HG02885 (cell line): Measurements from ENCODE around the gene IFT122.
A peak's percentile ranks its signal among the peaks of the same experiment; 100 is the strongest.

Experiments used
- ATAC-seq: cut with Tn5 transposase; IDR thresholded peaks from one replicate; pipeline ENCODE4 v1.9.1; 2021; ENCODE audit warnings: mild to moderate bottlenecking; ENCODE audit not compliant: unreplicated experiment, poor library complexity

IFT122 gene

DNA sequence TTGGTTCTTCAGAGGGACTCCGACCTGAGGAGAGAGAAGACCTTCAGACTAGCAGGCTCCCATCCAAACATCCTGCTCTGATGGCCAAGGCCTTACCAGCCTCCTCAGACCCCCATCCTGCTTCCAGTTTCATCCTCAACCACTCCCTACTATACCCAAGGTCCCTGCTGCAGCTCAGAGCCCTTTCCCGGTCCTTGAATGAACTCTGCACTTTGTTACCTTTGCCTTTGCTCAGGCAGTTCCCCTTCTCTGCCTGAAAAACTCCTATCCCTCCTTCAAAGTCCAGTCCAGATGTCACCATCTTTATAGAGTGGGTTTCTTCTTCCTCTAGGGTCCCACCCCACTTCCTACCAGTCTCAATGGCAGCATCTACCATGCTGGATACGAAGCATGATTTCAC is 24.6 kb upstream of the IFT122 start:
- ATAC-seq = no peak

DNA sequence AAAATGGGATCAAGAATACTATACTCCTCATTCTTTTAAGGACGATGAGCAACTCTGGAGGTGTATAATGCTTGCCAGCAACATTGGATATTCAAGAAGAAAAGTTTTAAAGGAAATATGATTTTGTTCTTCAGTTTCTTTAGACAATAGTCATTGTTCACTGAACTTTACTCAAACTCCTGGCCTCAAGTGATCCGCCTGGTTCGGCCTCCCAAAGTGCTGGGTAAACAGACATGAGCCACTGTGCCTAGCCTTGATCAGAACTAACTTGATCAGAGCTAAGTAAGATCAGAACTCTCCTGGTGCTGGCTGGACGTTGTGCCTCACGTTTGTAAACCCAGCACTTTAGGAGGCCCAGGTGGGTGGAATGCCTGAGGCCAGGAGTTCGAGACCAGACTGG is 24.2 kb upstream of the IFT122 start:
- ATAC-seq = no peak

DNA sequence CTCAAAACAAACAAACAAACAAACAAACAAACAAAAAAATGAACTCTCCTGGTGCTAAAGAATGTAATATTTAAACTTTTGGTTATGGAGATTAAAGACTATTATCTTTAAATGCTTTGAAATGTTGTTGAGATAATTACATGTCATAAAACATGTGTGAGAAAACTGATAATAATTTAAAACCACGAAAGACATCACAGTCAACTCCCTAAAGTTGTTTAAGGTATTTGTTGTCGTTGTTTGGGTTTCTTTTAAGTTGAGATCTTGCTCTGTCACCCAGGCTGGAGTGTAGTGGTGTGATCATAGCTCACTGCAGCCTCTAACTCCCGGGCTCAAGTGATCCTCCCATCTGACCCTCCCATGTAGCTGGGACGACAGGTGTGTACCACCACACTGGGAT is 23.6 kb upstream of the IFT122 start:
- ATAC-seq = no peak

DNA sequence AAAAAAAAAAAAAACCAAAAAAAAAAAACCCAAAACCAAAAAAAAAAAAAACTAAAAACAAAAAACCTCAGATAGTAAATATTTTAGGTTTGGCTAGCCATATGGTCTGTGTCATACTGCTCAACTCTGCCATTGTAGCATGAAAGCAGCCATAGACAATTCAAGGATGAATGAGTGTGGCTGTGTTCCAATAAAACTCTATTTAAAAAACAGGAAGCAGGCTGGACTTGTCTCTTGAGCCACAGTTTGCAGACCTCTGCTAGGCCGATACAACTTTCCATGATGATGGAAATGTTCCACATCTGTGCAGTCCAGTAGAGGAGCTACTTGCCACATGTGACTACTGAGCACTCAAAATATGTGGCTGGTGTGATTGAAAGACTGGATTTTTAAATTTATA is 22.7 kb upstream of the IFT122 start:
- ATAC-seq = no peak

DNA sequence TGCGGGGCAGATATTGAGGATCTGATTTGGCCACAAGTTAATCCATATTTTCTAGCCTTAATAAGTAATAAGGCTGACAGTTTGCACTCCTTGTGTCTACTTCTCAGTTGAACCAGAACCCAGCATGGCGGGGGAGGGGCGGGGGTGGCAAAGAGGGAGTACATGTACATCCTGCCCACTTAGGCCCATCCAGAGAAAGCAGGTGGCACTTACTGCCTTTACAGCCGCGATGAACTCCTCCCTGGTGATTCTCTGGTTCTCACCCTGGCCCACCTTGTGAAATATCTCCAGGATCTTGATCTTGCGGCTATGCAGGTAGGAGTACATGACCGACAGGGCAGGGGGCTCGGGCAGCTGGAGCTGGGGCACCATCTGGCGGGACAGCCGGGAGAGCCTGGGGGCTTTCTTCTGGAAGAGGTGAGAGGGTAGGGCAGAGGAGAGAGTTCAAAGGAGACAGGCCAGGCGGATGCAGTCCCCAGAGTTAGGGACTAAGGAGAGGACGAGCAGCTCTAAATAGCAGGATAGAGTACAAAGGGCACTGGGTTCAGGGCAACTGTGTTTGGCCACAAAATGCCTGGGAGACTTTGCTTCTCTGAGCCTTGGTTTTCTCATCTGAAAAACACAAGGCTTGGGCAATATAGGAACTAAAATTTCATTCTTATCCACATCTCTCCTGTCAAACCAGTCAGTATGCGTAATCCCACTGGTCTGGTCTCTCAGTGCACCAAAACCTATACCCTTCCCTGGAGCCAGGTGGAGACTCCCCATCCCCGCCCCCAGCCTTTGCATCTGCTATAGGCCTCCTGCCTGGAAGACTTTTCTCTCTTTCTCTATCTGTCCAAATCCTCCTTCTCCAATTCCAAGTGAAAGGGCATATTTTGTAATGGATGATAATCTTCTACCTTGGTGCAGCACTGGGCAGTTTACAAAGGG is 21.7 kb upstream of the IFT122 start:
- no peak for ATAC-seq

DNA sequence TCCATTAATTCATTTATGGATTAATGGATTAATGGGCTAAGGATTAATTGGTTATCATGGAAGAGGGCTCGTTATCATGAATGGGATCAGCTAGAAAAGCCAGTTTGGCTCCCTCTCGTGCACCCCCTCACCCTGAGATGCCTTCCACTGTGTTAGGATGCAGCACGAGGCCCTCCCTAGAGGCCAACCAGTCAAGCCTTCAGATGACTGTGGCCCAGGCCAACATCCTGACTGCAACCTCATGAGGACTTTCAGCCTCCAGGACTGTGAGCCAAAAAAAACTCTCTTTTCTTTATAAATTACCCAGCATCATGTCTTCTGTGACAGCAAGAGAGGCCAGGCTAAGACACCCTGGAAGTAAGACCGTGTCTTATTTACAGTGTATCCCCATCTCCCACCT is 20.5 kb upstream of the IFT122 start:
- no peak for ATAC-seq

DNA sequence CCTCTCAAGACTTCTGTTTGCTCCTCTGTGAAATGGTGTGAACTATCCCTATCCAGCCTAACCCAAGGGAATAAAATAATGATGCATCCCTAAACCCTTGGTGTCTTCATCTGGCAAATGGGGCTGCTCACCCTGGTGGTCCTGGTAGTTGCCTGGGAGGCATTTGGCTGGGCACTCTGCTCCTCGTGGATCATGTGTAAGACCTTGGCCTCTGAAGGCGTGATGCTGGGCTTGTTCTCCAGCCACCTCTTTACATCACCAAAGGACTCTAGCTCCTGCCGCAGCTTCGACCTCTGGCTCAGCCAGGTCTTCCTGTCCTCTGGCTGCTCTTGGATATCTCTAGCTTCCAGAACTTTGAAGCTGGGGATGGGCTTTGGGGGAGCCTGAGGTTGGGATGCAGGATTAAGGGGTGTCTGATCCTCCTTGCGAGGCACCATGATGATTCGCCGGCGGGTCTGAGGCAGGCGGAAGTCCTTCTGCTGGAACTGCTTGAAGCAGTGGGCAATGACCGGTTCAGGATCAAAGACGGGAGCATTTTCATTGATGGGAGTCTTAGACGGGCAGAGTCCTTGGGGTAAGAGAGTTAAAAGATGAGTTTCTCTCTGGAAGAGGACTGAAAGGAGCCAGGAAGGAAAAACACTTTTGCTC is 18.7 kb upstream of the IFT122 start:
- no peak for ATAC-seq

DNA sequence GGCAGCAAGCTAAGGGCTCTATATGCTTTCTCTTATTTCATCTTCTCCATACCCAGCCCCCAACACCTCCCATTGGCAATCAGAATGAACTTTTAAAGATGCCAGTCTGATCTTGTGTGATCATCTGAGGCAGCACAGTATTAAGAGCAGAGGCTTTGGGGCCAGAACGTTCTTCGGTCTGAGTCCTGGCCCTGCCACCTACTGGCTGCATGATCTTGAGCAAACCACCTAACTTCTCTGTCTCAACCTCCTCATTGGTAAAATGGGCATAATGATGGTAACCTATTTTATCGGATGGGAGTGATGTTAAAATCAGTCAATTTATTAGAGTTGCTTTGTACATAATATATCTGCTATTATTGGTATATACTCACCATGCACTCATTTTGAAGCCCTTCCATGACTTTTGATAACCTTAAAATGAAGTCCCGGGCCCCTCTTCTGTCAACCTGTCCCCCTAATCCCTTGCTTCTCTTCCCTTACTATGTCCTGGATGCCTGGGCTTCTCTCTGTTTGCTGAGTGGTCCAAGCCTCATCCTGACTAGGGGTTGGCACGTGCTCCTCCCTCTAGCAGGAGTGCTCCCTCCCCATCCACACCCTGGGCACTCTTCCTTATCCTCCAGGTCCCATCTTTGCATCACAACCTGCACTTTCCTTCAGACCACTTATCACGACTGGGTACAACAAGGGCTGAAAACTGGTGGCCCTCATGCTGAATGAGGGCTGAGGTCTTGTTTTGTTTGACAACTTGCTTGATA is 17.9 kb upstream of the IFT122 start:
- ATAC-seq = no peak

DNA sequence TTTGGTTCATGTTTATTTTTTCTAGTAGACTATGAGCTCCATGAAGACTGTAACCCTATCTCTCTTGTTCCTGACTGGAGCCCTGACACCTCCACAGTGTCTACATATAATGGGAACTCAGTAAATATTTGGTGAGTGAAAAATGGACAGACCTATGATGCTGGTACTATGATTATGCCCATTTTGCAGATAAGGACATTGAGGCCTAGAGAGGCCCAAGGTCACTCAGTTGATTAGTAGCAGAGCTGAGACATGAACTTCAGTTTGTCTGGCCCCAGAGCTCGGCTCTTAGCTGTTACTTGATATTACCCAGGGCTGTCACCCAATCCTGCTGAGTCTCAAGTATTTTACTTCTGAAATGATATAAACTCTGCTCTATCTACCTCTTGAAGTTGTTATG is 17.1 kb upstream of the IFT122 start:
- no peak for ATAC-seq

DNA sequence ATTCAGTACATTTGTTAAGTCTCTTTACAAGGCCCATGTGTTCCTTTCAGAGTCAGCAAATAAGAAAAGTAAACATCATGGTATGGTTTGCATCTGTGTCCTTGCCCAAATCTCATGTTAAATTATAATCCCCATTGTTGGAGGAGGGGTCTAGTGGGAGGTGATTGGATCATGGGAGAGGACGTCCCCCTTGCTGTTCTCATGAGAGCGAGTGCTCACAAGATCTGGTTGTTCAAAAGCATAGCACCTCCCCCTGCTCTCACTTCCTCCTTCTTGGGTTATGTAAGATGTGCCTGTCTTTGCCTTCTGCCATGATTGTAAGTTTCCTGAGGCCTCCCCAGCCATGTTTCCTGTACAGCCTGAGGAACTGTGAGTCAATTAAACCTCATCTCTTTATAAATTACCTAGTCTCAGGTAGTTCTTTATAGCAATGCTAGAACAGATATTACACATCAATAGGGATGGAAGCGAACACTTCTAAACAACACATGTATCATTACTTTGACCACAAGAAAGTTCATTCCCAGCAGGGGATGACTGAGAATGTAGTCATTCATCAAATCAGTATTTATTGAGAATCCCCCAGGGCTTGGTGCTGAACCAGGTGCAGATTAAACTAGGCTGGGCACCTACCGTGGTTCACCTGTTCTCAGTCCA is 15.7 kb upstream of the IFT122 start:
- peak; percentile 68 for ATAC-seq

DNA sequence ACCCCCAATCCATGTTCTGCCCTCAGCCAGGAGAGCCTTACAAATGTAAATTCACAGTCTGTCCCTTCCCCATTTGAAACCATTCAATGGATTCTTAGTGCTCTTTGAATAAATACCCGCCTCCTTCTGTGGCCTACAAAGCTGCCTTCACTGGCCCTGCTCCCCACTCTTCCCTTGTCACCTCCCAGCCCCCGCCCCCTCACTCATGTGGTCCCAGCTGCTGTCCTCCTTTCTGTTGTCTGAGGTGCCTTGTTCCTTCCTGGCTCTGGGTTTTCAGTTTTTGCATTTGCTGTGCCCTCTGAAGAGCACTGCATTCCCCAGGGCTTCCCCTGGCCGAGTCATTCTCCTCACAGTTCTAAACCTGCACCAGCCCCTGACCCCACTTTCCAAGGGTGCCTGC is 14.8 kb upstream of the IFT122 start:
- ATAC-seq = no peak

DNA sequence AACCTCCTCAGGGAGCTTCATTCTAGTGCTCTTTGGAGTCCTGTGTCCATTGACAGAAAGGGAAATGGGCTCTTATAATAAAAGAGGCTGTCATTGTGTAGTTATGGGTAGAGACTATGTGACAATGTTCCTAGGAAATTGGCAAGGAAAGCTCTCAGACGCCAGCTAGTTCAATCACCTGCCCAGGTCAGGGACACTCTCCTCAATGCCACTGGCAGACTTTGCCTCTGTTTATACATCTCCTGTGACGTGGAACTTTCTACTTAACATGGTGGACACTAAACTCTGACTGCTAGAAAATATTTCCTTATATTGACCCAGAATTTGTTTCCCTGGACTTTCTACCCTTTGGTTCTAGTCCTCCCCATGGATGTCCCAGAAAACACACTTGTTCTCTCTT is 14.4 kb upstream of the IFT122 start:
- ATAC-seq = no peak

DNA sequence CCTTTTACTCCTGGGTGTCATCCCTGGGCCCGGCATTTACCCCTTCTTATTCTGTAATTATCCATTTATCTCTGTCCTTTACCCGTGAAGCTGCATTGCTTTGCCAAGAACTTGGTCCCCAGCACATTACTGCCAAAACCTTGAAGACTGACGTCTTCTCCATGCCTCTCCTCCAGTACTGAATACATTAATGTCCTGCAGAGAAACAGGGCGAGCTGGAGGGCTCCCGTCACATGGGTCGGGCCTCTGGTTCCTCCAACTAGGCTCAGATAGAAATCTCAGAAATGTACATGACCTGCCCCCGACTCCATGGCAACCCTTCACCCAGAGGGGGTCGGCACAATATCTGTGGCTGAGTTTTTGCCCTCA is 12.0 kb upstream of the IFT122 start:
- no peak for ATAC-seq

DNA sequence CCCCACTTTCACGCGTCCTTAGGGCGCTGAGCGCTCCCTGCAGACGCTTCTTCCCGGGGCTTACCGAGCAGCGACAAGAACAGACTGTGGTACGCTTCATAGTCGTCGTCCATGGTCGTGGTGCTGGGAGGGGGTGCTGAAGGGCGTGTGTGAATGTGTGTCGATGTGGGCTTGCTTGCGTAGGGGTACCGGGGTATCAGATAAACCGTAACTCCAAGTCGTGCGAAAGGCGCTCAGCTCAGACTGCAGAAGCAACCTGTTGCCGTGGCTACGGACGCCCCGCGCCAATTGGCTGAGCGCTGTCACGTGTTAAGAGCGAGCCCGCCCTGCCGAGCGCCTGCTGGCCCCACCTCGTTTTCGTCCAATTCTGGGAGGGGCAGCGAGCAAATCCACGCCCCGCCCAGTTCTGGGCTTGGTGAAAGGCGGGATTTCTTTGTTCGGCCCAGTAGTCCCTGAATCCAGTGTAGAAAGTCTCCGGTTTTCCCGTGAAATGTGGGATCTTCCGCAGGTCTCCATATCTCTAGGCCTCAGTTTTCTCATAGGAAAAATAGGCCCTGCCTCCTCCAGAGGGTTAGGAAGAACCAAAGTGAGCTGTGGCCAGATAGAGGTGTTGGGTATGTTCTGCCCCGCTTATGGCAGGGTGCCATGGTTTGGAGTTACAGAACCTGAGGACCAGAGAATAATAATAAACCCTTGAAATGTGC is 11.5 kb upstream of the IFT122 start, which contains the start of gene EFCAB12:
TSS of gene EFCAB12 (minus strand) at position 261 of the 704 bp plus-strand sequence. CDS start at position 113, 148 bp downstream.
- peak; percentile 91 for ATAC-seq

DNA sequence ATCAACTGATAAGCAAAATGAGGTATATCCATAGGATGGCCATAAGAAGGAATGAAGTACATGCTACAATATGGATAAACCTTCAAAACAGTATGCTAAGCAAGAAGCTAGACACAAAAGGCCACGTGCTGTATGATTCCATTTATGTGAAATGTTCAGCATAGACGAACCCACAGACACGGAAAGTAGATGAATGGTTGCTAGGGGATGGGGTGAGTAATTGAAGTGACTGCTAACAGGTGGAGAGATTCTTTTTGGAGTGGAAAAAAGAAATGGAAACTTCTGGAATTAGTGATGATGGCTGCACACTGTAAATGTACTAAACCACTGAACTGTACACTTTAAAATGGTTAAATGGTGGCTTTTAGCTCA is 11.0 kb upstream of the IFT122 start:
- ATAC-seq = no peak

DNA sequence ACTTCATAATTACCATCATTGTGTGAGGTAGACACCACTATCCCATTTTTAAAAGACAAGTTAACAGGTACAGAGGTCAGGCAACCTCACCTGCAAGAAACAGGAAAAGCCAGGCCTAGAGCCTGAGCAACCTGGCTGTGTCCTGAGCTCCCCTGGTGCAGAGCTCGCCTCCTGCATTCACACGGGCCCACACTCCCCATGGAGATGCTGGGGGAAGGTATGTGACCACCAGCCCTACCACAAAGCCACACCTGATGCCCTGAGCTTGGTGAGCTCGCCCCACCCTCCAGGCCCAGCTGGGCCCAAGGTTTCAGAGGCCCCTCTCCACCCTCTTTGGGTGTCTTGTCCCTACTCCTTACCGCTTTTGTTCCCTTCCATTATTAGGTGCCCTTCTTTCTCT is 10.4 kb upstream of the IFT122 start:
- no peak for ATAC-seq

DNA sequence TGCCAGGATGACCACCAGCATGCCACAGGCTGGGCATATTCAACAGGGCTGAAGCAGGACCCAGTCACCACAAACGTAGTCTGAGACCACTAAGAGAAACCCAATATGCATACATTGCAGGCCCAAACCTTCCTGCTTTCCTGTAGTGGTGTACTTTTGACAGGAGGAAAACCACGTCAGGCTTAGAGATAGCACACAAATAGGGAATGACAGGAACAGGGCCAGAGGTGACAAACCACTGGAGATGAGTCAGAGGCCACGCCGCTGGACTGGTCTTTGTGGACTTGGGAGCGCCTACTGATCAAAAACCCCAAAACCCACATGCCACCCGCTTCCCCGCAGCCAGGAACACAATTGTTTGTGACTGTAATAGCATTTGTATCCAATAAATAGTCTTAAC is 8.0 kb upstream of the IFT122 start:
- ATAC-seq = no peak

DNA sequence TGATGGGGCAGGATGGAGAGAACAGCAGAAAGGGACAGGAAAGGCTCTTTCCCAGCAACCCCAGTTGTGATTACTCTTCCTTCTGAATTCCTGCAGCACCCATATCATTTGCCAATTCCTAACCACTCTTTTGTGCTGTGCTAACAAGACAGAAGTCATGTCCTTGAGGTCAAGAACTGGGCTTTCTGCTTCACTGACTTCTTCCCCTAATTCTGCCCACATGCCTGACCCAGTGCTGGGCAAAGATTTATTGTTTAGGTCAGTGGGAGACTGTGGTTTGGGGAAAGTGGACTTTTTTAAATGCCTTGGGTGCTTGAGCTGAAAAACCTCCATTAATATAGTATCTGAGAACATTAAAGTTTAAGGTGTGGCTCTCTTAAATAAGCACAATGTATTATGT is 7.4 kb upstream of the IFT122 start:
- ATAC-seq = no peak

DNA sequence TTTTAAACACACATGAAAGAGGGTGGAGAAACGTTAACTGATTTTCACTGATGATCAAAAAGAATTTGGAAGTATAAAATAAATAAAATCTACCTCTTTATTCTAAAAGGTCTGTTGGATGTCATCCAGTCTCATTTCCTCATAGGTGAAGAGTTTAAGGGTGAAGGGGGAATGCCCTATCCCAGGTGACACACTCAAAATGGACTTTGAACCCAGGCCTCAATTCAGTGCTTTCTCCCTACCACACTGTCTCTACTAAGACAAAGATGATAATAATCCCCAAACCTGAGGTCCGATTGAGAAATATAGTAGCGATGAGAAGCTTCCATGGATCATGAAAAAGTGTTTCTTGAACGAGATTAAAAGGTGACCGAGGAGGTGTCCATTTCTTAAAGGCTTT is 6.5 kb upstream of the IFT122 start:
- ATAC-seq = no peak

DNA sequence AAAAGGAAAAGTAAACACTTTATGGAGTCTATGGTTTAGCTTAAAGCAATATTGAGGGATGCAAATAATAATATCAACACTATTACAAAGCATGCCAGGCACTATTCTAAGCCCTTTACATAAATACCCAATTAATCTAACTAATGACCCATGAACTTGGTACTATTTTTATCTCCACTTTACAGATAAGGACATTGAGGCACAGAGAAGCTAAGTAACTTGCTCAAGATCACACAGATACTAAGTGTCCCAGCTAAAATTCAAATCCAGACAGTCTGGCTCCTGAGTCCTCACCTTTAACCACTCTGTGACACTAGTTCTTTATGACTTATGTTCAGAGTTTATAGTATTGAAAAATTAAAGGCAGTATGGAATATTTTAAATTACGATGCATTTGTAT is 5.9 kb upstream of the IFT122 start:
- ATAC-seq = no peak
